ENCODE data around the gene CDX2.

Gene CDX2

GRCh38 chr13:27924529-27925141 lies 44.5 kb downstream of the CDX2 start:
- Histone ChIP-seq H3K4me3 (replicated peaks; ENCODE audit: insufficient read depth, low read length) (no peak overlapping the region), H3K27me3 (ENCODE audit: insufficient read depth, poor library complexity, severe bottlenecking) (peaks cover 96% of the 10 kb centered on the region), H3K27ac (replicated peaks) (no peak overlapping the region)
- TF ChIP-seq SPI1 (IDR thresholded peaks at IDR 0.05; ENCODE audit: borderline replicate concordance, low read depth) (no peak), REST (IDR thresholded peaks at IDR 0.05; ENCODE audit: insufficient replicate concordance, low read depth) (no peak), GABPA (IDR thresholded peaks at IDR 0.05; ENCODE audit: low read depth) (no peak), POLR2AphosphoS5 (IDR thresholded peaks at IDR 0.05; ENCODE audit: low read depth) (no peak), CTCF (IDR thresholded peaks at IDR 0.05; ENCODE audit: insufficient read depth, low read length) (no peak)
- no peak for DNase-seq (ENCODE audit: low read depth in 1 of 2, low spot score in 1 of 2)

- peaks cover 96% of the 10 kb centered on the region for H3K27me3 ChIP-seq (ENCODE audit: insufficient read depth, poor library complexity, severe bottlenecking)
- no peak overlapping the region for H3K27ac ChIP-seq (replicated peaks)
- TF ChIP-seq REST (IDR thresholded peaks at IDR 0.05; ENCODE audit: insufficient replicate concordance, low read depth) (no peak), GABPA (IDR thresholded peaks at IDR 0.05; ENCODE audit: low read depth) (no peak), SPI1 (IDR thresholded peaks at IDR 0.05; ENCODE audit: borderline replicate concordance, low read depth) (no peak), CTCF (IDR thresholded peaks at IDR 0.05; ENCODE audit: insufficient read depth, low read length) (no peak), POLR2AphosphoS5 (IDR thresholded peaks at IDR 0.05; ENCODE audit: low read depth) (no peak)
- H3K4me3 ChIP-seq (replicated peaks; ENCODE audit: insufficient read depth, low read length), result no peak overlapping the region
- no peak for DNase-seq (ENCODE audit: low read depth in 1 of 2, low spot score in 1 of 2)
Observed at GRCh38 chr13:27923794-27924528, 45.2 kb downstream of the CDX2 start.

GRCh38 chr13:27922883-27923612 lies 46.1 kb downstream of the CDX2 start:
- TF ChIP-seq SPI1 (IDR thresholded peaks at IDR 0.05; ENCODE audit: borderline replicate concordance, low read depth) (no peak), GABPA (IDR thresholded peaks at IDR 0.05; ENCODE audit: low read depth) (no peak), REST (IDR thresholded peaks at IDR 0.05; ENCODE audit: insufficient replicate concordance, low read depth) (no peak), POLR2AphosphoS5 (IDR thresholded peaks at IDR 0.05; ENCODE audit: low read depth) (no peak), CTCF (IDR thresholded peaks at IDR 0.05; ENCODE audit: insufficient read depth, low read length) (no peak)
- Histone ChIP-seq H3K4me3 (replicated peaks; ENCODE audit: insufficient read depth, low read length) (no peak overlapping the region), H3K27ac (replicated peaks) (no peak overlapping the region), H3K27me3 (ENCODE audit: insufficient read depth, poor library complexity, severe bottlenecking) (peaks cover 96% of the 10 kb centered on the region)
- DNase-seq (ENCODE audit: low read depth in 1 of 2, low spot score in 1 of 2), result no peak
